ENCODE measurements around the gene PLEKHM1.
"Not testable (repeated sequence)": the region's sequence is repeated elsewhere in the genome, so short reads cannot be mapped to it uniquely, and the experiment has no call there.

Gene PLEKHM1

DNA sequence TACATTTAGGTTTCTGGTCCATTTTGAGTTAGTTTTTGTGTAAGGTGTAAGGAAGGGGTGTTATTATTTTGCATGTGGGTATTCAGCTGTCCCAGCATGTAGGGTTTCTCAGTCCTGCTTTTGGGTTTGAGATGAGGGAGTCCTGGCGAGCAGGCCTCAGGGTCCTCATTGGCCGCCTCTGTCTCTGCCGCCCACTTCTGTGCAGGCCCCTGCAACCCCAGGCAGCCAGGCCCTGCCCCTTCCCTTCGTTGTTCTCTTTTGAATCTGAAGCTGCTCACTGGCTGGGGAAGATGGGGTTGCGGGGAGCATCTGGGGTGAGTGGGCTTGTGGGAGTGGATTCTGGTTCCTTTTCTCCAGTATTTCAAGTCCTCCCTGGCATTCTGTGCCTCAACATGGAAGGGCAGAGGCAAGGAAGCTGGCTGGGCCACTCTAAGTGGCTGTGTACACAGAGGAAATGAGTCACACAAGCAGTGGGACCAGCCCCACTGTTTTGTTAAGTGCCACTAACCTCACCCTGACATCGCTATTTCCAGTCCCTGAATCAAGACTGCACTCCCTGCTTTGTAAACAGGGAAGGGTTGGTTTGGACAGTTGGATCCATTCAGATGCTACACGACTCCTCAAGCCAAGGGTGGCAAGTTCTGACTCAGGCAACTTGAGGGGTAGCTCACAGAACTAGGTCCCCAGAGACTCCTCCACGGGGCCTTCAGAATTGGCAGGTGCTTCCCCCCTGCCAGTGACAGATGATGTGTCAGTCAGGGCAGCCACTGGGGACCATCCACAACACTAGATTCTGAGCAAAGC lies 28.8 kb downstream of the PLEKHM1 start:
- DNase-seq = peak; percentile 59

DNA sequence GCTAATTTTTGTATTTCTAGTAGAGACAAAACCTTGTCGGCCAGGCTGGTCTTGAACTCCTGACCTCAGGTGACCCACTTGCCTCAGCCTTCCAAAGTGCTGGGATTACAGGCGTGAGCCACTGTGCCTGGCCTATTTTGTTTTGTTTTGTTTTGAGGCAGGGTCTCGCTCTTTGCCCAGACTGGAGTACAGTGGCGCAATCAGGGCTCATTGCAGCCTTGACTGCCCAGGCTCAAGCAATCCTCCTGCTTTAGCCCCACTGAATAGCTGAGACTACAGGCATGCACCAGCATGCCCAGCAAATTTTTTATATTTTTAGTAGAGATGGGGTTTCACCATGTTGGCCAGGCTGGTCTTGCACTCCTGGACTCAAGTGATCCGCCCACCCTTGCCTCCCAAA lies 30.1 kb downstream of the PLEKHM1 start:
- not testable (repeated sequence) for DNase-seq

DNA sequence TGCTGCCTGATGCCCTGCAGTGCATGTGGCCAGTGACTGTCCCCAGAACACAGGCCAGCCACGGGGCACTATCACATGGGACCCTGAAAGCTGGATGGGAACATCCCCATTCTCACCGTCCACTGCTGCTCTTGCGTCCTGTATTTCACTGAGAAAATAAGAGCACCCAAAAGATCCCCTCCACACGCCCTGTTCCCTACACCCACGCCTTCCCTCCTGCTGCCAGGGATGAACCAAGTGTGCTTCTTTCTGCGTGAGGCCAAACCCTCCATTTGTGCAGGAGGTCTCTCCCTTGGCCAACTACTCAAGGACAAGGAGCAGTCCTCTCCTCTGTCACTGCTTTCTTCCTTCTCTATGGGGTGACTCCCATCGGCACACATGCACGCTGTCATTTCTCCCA lies 36.2 kb downstream of the PLEKHM1 start:
- not testable (repeated sequence) for DNase-seq

DNA sequence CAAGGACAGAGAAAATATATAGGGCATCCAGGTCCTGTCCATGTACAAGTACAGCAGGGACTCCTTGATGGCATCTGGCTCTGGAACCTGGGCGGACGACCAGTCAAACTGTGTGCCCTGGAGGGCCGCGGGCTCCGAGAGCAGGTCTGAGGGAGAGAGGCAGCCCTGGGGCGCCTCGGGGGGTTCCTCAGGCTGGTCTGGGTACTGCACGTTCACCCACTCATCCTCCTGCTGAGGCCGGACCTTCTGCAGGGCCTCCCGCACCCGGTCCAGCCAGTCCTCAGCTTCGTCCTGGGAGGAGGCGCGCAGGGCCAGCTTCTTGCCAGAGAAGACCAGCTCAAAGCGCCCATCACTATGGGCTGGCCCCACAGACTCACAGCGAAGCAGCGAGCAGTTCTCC lies 36.8 kb downstream of the PLEKHM1 start:
- not testable (repeated sequence) for DNase-seq

DNA sequence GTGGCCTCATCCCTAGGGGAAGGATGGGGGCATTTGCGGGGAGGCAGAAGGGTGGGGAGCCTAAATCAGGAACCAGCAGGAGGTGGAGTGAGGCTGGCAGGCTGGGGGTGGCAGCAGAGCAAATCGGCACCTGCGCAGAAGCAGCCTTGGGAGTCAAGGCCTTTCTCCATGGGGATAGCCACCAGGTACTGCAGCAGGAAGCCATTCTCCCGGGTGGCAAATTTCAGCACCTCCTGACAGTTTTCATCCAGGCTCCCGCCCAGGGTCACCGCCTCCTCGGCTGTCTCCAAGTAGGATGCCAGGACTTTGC lies 37.3 kb downstream of the PLEKHM1 start:
- not testable (repeated sequence) for DNase-seq

DNA sequence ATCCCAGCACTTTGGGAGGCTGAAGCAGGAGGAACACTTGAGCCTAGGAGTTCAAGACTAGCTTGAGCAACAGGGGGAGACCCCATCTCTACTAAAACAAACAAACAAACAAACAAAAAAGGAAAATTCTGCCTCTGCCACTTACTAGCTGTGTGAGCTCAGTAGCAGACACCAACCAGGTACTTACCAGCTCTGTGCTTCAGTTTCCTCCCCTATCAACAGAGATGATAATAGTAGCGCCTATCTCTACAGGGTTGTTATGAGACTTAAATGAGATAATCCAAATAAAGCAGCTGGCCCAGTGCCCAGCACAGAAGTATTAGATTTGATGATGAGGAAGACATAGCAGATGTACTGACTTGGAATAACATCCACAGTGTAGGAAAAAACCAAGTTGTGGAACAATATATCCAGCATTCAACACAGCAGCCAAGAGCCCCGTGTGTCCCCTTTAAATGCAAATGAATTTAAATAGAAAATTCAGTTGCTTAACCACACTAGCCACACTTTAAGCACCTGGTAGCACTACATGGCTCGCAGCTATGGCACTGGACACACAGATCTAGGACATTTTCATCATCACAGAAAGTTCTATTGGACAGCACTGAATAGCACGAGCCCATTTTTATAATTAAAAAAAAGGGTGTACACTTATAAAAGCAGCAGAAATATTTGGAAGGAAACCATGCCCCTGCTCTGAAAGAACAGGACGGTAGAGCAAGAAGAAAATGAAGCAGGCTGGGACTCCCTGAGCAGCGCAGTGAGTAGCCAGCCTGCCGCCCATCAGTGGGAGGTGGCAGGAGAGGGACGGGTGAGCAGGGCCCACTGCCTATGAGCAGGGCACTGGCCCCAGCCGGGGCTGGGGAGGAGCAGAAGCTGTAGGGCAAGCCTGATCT lies 37.9 kb downstream of the PLEKHM1 start:
- DNase-seq = not testable (repeated sequence)

DNA sequence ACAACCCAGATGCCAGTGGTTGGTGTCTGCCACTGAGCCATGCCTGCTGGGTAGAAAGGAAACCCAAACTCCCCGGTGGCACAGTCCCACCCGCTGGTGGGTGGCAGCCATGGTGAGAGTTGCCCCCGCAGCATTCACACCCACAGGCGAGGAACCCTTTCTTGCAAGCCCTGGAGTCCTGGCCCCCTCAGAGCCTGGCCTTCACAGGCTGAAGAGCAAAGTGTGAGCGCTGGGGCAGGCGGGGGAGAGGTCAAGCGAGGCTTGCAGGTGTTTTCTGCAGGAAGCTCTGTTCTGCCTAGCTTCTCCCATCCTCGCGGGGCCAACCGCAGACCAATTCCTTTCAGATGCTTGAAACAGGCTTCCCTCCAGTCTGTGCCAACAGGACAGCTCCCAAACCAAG lies 38.9 kb downstream of the PLEKHM1 start:
- DNase-seq = not testable (repeated sequence)

DNA sequence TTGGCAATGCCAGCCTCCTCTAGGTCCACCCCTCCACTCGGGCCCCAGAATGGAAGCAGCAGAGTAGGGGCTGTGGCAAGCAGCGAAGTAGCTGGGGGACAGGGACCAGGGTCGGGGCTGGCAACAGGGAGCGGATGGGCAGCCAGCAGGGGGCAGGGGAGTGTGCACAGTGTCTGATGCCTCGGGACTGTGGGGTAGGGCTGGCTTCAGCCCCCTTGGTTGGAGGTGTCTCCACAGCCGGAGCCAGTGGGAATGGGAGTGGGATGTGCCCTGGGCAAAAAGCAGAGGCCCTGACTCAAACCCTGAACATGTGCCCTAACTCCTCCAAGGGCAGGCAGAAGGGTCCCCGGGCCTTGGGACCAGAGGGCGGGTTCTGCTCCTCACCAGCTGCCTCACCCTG lies 39.4 kb downstream of the PLEKHM1 start:
- DNase-seq = no peak

DNA sequence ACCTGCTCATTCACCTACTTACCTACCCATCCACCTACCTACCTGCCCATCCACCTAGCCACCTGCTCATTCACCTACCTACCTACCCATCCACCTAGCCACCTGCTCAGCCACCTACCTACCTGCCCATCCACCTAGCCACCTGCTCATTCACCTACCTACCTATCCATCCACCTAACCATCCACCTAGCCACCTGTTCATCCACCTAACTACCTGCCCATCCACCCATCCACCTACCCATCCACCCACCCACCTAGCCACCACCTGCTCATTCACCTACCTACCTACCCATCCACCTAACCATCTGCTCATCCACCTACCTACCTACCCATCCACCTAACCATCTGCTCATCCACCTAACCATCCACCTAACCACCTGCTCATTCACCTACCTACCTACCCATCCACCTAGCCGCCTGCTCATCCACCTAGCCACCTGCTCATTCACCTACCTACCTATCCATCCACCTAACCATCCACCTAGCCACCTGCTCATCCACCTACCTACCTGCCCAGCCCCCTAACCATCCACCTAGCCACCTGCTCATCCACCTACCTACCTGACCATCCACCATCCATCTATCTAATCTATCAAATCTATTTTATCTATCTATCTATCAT lies 40.7 kb downstream of the PLEKHM1 start:
- not testable (repeated sequence) for DNase-seq

DNA sequence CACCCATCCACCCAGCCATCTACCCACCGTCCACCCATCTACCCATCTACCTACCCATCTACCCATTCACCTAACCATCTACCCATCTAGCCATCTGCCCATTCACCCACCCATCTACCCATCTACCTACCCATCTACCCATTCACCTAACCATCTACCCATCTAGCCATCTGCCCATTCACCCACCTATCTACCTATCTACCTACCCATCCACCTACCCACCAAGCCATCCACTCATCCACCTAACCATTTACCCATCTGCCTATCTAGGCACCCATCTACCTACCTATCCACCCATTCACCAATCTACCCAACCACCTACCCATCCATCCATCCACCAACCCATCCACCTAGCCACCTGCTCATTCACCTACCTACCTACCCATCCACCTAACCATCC lies 41.3 kb downstream of the PLEKHM1 start:
- DNase-seq = not testable (repeated sequence)

DNA sequence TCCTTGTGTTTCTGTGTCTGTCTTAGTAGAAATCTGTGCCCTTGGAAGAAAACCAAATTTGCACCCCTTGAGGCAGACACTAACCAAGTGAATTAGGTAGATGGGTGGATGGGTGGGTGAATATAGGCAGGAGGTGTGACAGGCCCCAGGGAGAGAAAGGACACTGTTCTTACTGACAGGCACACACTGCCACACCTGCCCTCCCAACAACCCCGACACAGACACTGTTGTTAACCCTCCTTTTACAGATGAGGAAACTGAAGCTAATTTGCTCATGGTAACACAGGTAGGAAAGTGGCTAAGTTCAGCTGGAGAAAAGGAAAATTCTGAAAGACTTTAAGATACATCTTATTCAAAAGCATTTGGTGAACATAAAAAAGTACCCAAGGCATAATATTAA lies 42.0 kb downstream of the PLEKHM1 start:
- DNase-seq = not testable (repeated sequence)

DNA sequence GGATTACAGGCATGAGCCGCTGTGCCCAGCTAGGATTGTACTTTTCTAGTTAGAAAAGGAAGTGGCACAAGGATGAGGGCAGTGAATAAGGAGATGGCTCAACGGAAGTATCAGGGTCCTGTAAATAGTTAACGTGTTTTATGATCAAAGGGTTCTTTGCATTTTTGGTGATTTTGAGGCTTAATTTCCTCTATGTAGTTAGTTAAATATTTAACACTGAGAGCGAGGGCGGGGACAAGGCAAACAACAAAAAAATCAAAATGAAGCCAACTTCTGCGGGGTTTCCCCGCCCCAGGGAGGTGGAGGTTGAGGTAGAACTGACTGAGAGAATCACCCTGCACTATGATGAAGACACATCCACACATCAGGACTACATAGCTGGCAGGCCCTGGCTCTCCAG lies 42.5 kb downstream of the PLEKHM1 start:
- DNase-seq = not testable (repeated sequence)

DNA sequence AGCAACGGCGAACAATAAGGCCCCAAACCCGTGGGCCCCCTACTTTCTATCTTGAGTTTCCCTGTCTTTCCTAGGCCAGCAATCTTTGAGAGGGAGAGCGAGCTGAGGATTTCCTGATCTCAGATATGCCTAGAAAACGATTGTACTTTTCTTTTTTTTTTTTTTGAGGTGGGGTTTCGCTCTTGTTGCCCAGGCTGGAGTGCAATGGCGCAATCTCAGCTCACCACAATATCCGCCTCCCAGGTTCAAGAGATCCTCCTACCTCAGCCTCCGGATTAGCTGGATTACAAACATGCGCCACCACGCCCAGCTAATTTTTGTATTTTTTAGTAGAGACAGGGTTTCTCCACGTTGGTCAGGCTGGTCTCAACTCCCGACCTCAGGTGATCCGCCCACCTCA lies 42.9 kb downstream of the PLEKHM1 start:
- DNase-seq = not testable (repeated sequence)

DNA sequence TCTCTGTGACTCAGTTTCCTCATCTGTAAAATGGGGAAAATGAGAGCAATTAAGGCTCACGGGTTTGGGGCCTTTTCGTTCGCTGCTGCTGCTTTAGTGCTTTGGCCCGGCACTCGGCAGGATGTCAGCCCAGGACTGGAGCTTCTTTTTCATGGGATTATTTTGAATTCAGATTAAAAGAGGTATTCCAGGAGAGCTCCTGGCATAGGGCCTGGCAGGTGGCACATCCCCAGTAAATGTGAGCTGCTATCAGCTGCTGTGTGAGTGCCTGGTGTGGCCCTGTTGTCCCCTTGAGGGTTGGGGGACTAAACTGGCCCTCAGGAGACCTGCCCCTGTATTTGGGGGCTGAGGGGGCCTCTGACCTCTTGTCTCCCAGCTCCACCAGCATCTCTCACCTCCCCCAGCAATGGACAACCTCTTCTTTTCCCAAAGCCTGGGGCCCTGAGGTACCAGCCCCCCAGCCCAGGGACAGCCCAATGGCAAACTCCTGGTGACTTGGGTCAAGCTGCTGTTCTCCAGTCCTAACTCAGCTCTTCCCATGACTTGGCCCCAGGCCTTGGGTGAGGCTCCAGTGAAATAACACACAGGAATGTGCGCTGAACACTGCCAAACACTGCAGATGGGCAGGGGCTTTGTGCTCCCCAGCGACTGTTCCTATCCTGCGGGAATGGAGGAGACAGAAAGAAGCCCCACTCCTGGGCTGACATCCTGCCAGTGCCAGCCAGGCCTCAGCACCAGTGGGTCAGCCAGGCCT lies 43.5 kb downstream of the PLEKHM1 start:
- not testable (repeated sequence) for DNase-seq

DNA sequence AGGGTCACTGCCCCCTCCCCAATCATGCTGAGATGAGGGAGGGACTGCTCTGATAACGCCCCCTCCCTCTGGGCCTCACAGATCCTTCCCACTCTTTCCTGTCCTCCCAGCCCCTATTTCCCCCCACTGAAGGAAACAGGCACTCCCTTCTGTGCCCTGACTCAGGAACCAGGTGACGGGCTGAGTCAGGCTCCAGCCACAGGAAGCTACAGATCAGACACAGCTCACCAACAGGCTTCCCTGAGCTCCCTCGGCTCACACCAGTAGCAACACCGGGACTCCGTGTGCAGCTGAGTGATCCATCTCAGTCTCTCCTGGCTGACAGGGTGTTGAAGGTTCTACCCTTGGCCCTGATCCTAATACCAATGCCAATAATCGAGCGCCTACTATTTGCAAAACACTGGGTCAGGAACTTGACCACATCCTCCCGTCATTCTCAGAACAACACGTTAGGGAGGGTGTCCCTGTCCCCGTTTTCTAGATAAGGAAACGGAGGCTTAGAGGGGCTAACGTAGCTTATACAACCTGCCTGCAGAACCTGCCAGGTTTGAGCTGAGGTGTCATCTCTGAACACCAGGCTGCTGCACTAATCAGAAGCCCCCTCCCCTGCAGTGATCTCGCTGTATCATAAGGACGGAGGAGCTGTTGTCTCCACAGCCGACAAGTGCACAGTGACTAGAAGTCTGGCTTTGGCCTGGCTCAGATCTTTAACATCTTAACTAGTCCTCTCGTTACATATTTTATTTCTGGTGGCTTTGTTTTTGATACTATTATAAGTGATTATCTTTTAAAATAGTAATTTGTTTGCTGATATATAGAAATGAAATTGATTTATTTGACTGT lies 44.4 kb downstream of the PLEKHM1 start:
- peak; percentile 50 for DNase-seq

DNA sequence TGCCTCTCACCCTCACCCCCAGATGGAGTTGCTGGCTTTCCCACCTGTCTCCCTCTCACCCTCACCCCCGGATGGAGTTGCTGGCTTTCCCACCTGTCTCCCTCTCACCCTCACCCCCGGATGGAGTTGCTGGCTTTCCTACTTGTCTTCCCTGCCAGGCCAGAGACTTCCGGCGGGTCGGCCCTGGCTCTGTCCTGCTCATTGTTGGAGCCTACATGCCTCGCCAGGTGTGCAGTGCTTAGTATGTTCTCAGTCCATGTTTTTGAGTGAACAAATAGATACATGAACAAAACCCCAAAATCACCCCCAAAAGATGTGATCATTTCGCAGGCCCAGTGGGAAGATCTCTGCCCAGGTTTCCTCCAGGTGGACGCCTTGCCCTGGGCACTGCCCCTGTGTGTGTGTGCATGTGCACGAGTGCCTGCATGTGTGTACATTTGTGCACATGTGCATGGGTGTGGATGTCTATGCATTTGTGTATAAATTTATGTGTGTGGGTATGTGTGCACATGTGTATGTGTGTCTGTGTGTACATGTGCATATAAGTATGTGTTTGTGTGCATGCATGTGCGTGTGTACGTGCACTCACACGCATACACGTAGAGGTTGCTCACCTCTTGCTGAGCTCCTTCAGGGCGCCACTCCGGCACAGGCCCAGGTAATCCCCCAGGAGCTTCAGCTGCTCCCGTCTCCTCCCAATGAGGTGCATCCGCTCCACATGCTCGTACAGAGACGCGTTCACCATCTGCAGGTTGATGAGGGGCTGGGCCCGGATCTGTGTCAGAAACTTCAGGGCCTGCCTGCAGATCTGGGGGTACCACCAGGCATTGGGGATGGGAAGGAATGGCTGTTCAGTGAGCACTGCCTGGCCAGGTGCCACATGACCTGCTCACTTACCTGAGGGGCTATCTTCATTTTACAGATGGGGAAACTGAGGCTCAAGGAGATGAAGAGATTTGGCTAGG lies 45.4 kb downstream of the PLEKHM1 start:
- not testable (repeated sequence) for DNase-seq

DNA sequence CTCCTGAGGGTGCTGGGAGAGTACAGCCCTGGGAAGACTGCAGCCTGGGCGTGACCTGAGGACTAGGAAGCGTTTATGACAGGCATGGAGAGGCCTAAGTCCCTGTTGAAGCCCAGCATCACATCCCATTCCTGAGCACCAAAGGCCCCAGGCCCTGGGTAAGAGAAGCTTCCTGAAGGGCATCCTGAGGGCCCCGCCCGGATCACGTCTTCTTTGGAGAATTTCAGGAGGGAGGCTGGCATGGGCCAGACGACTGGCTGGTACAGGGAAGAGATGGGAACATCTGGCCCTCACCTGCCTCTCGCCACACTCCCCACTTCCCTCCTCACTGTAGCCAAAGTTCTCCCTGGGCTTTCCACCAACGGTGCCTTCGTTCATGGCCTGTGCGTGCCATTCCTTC lies 46.2 kb downstream of the PLEKHM1 start:
- DNase-seq = not testable (repeated sequence)

DNA sequence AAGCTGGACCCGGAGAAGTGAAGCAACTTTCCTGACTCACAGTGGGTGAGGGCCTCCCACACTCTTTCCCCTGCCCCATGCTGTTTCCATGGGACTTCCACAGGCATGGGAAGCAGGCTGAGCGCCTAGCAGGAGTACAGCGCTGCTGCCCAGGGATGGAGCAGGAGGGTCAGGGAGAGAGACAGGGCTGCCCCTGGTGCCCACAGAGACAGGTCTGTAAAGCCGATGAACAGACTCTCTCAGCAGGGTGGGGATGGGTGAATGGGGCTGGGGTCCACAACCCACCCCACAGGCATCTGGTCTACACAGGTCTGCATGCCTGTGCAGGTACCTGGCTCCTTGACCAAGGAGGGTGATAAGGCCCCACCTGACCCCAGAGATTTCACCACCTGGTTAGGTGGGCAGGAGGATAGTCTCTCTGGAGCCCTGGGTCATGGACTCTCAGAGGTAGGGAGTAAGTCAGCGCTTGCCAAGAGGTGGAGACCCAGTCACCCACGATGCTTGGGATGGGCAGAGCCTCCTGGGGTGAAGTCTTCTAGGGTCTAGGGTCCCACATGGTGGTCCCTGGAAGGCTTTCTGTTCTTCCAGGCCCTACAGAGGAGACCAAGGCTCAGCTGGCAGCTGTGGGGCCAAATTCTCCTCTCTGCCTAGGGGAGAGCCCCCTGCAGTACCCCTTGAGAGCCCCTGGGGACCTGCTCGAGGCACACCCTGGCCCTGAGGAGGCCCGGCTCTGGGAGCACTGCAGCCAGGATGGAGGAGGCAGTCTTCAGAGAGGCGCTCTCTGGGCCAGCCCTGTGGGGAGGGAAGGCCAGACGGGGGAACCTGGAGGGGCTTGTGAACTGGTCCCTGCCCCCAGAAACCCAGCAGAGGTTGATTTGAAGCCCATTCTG lies 46.9 kb downstream of the PLEKHM1 start:
- DNase-seq = not testable (repeated sequence)

DNA sequence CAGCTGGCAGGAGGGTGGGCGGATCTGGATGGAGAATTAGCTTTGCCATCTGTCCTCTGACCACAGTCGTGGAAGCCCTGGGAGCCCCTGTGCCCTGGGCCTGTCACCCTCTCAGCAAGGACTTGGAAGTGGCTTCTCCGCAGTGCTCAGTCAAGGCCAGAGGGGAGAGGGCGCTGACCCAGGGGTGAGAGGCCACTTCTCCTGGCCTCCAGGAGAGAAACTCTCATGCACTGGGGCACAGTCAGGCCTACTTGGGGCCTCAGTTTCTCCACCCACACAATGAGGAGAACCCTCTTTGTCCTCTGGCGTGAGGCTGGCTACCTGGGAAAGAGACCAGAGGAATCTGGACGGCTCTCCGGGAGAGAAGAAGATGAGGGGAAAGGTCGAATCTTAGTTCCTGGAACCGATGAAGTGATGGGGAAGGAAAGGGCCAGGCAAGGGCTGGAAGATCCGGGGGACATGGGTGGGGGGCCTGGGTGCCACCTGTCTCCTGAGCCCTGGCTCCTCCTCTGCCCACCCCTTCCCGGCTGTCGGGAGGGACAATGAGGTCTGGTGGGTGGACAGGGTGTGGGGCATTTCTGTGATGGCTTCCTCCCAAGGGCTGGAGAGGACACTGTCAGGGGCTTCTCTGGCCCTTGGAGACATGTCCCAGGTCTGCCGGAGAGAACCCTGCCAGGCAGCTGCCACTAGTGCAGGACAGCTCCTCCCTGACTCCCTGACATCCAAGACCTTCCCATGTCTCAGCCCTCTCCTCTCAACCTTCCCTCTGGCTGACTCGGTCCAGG lies 48.8 kb downstream of the PLEKHM1 start:
- DNase-seq = no peak

All from stimulated activated CD4-positive, alpha-beta T cell treated with anti-CD3 and anti-CD28 coated beads, Interleukin-1b, Interleukin-23, amount 100 ng/mL, for 48 hours (primary cell).